WTC11 (cell line): Measurements from ENCODE around the gene MARCHF10. TPM values are rescaled to one million over a fixed set of nuclear protein-coding genes. Genes with fewer than 3 reads are reported as not detected.

ENCODE experiments used
- ATAC-seq: fragments of 200-7000 bp; cut with Tn5 transposase; 2 replicates; pipeline ENCODE4 v1.10.0; 2021; ENCODE audit warnings: mild to moderate bottlenecking, moderate library complexity
- CTCF ChIA-PET: fragments of 300-600 bp; sonication (Branson Sonifier 250); formaldehyde crosslinking; loops from one replicate; lab custom pipeline; 2021; ENCODE audit warnings: antibody characterized with exemption; lab: Charles Lee
- POLR2A ChIA-PET: fragments of 350-600 bp; sonication (Branson Sonifier 250); formaldehyde crosslinking; loops from one replicate; lab custom pipeline; 2021; ENCODE audit warnings: antibody characterized with exemption; lab: Charles Lee
- DNase-seq: peaks from one replicate; pipeline ENCODE4 v3.0.0; 2021; ENCODE audit warnings: low spot score
- H3K27ac Mint-ChIP-seq: 2 replicates; pipeline ENCODE4 v1.8.0; 2021; ENCODE audit warnings: mixed read lengths
- H3K27me3 Mint-ChIP-seq: 2 replicates; pipeline ENCODE4 v1.8.0; 2021; ENCODE audit warnings: low read depth, mild to moderate bottlenecking, moderate library complexity, mixed read lengths
- H3K36me3 Mint-ChIP-seq: 2 replicates; pipeline ENCODE4 v1.8.0; 2021; ENCODE audit warnings: mixed read lengths
- H3K4me1 Mint-ChIP-seq: 2 replicates; pipeline ENCODE4 v1.8.0; 2022; ENCODE audit warnings: mixed read lengths
- H3K4me3 Mint-ChIP-seq: 2 replicates; pipeline ENCODE4 v1.8.0; 2021; ENCODE audit warnings: mild to moderate bottlenecking, moderate library complexity, mixed read lengths
- H3K9me3 Mint-ChIP-seq: 2 replicates; pipeline ENCODE4 v1.8.0; 2021; ENCODE audit warnings: mixed read lengths
- ATF3 ChIP-seq: sonication (generic); formaldehyde crosslinking; conservative IDR thresholded peaks from 2 replicates; pipeline ENCODE4 v1.8.1; 2022; ENCODE audit warnings: mild to moderate bottlenecking, missing genetic modification reagents
- ATF6 ChIP-seq: sonication (generic); formaldehyde crosslinking; IDR thresholded peaks from 2 replicates; pipeline ENCODE4 v1.8.1; 2023; ENCODE audit warnings: mild to moderate bottlenecking, missing genetic modification reagents
- CREB1 ChIP-seq: sonication (generic); formaldehyde crosslinking; IDR thresholded peaks from 2 replicates; pipeline ENCODE4 v1.8.0; 2023; ENCODE audit warnings: mild to moderate bottlenecking, missing genetic modification reagents
- ESRRA ChIP-seq: sonication (generic); formaldehyde crosslinking; IDR thresholded peaks from 2 replicates; pipeline ENCODE4 v1.8.1; 2022; ENCODE audit warnings: mild to moderate bottlenecking, missing genetic modification reagents, borderline replicate concordance
- IRF1 ChIP-seq: sonication (generic); formaldehyde crosslinking; IDR thresholded peaks from 2 replicates; pipeline ENCODE4 v1.8.0; 2023; ENCODE audit warnings: missing genetic modification reagents
- JUN ChIP-seq: sonication (generic); formaldehyde crosslinking; IDR thresholded peaks from 2 replicates; pipeline ENCODE4 v1.8.0; 2023; ENCODE audit warnings: mild to moderate bottlenecking, missing genetic modification reagents
- MXD4 ChIP-seq: fragments of 250-450 bp; sonication (Bioruptor Pico); IDR thresholded peaks from 2 replicates; pipeline ENCODE4 v1.8.0; 2021; ENCODE audit warnings: mild to moderate bottlenecking, moderate library complexity, borderline replicate concordance
- NR2C2 ChIP-seq: sonication (generic); formaldehyde crosslinking; IDR thresholded peaks from 2 replicates; pipeline ENCODE4 v1.8.0; 2022; ENCODE audit warnings: mild to moderate bottlenecking, missing genetic modification reagents
- PRDM15 ChIP-seq: sonication (generic); formaldehyde crosslinking; IDR thresholded peaks from 2 replicates; pipeline ENCODE4 v1.8.0; 2022; ENCODE audit warnings: missing genetic modification reagents
- PREB ChIP-seq: sonication (generic); formaldehyde crosslinking; IDR thresholded peaks from 2 replicates; pipeline ENCODE4 v1.8.1; 2022; ENCODE audit warnings: mild to moderate bottlenecking, missing genetic modification reagents, moderate library complexity, borderline replicate concordance
- RORB ChIP-seq: fragments of 250-450 bp; sonication (Bioruptor Pico); IDR thresholded peaks from 2 replicates; pipeline ENCODE4 v1.9.0; 2021; ENCODE audit warnings: mild to moderate bottlenecking
- SP1 ChIP-seq: sonication (generic); formaldehyde crosslinking; conservative IDR thresholded peaks from 2 replicates; pipeline ENCODE4 v1.8.1; 2022; ENCODE audit warnings: missing genetic modification reagents
- TEAD4 ChIP-seq: sonication (generic); formaldehyde crosslinking; IDR thresholded peaks from 2 replicates; pipeline ENCODE4 v1.8.0; 2022; ENCODE audit warnings: mild to moderate bottlenecking, missing genetic modification reagents
- TP53 ChIP-seq: sonication (generic); formaldehyde crosslinking; IDR thresholded peaks from 2 replicates; pipeline ENCODE4 v1.8.1; 2023; ENCODE audit warnings: mild to moderate bottlenecking, missing genetic modification reagents
- ZBTB21 ChIP-seq: sonication (generic); formaldehyde crosslinking; IDR thresholded peaks from 2 replicates; pipeline ENCODE4 v1.8.1; 2023; ENCODE audit warnings: mild to moderate bottlenecking, missing genetic modification reagents, borderline replicate concordance
- ZNF232 ChIP-seq: sonication (generic); formaldehyde crosslinking; IDR thresholded peaks from 2 replicates; pipeline ENCODE4 v1.8.0; 2022; ENCODE audit warnings: mild to moderate bottlenecking, missing genetic modification reagents
- ZNF263 ChIP-seq: sonication (generic); formaldehyde crosslinking; IDR thresholded peaks from 2 replicates; pipeline ENCODE4 v1.8.1; 2022; ENCODE audit warnings: low read depth, mild to moderate bottlenecking, moderate library complexity, missing genetic modification reagents
- ZNF281 ChIP-seq: sonication (generic); formaldehyde crosslinking; IDR thresholded peaks from 2 replicates; pipeline ENCODE4 v1.8.0; 2023; ENCODE audit warnings: mild to moderate bottlenecking, missing genetic modification reagents
- ZNF423 ChIP-seq: fragments of 250-450 bp; sonication (Bioruptor Pico); IDR thresholded peaks from 2 replicates; pipeline ENCODE4 v2.1.2; 2022; ENCODE audit warnings: mild to moderate bottlenecking, moderate library complexity
- ZNF512 ChIP-seq: sonication (generic); formaldehyde crosslinking; IDR thresholded peaks from 2 replicates; pipeline ENCODE4 v1.8.1; 2022; ENCODE audit warnings: missing genetic modification reagents, borderline replicate concordance
- total RNA-seq: library from RNA; stranded (reverse); gene quantifications from 3 replicates; pipeline ENCODE4 v1.2.3, GENCODE V29; 2021

Gene MARCHF10
- total RNA-seq, 1 experiment from 2014 or later: 1.0 TPM

GRCh38 chr17:62780951-62781350 is 27.2 kb downstream of the MARCHF10 start:
- no peak for TF ChIP-seq ZNF263
- TF ChIP-seq ZBTB21: no peak
- TF ChIP-seq CREB1 (CRISPR knock-in tag): no peak
- no peak for TF ChIP-seq PRDM15 (CRISPR knock-in tag)
- TF ChIP-seq TP53: no peak
- TF ChIP-seq ESRRA: no peak
- no peak for TF ChIP-seq RORB (CRISPR knock-in tag)
- TF ChIP-seq ZNF281 (CRISPR knock-in tag): no peak
- no peak for TF ChIP-seq ZNF232
- no peak for TF ChIP-seq JUN (CRISPR knock-in tag)
- no peak for TF ChIP-seq PREB (CRISPR knock-in tag)
- TF ChIP-seq ATF3 (CRISPR knock-in tag): no peak
- TF ChIP-seq IRF1 (CRISPR knock-in tag): no peak
- TF ChIP-seq ZNF512 (CRISPR knock-in tag): no peak
- no peak for TF ChIP-seq MXD4 (CRISPR knock-in tag)
- TF ChIP-seq NR2C2 (CRISPR knock-in tag): no peak
- TF ChIP-seq ZNF423: no peak
- TF ChIP-seq SP1: no peak
- TF ChIP-seq TEAD4 (CRISPR knock-in tag): no peak
- TF ChIP-seq ATF6 (CRISPR knock-in tag): no peak
- Mint-ChIP-seq H3K4me3 (no peak overlapping the region), H3K4me1 (peaks cover 11% of the 10 kb centered on the region), H3K27ac (no peak overlapping the region), H3K36me3 (peaks cover 9% of the 10 kb centered on the region), H3K9me3 (peaks cover 23% of the 10 kb centered on the region), H3K27me3 (no peaks in the 10 kb centered on the region; the same call in 1 of the 2 replicates)
- ATAC-seq (no peak), DNase-seq (no peak)
- POLR2A ChIA-PET: no interaction called here
- CTCF ChIA-PET: no interaction called here
